Activated CD8-positive, alpha-beta T cell treated with anti-CD3 and anti-CD28 coated beads, Interleukin-2, amount 10 ng/mL, durations not matched to agents 7 days and 5 days (primary cell): ENCODE data around the gene C10orf53. TPM values are rescaled to one million over a fixed set of nuclear protein-coding genes. Genes with fewer than 3 reads are reported as not detected.

Source experiments
- ATAC-seq: fragments of 150-1000 bp; cut with Tn5 transposase; one replicate; pipeline ENCODE4 v1.10.0; 2021; ENCODE audit warnings: moderate library complexity
- CTCF ChIA-PET: fragments of 350-600 bp; sonication (Branson Sonifier 250); formaldehyde crosslinking; loops from one replicate; lab custom pipeline; 2021; ENCODE audit warnings: antibody characterized with exemption; lab: Charles Lee
- POLR2A ChIA-PET: fragments of 350-600 bp; sonication (Branson Sonifier 250); formaldehyde crosslinking; loops from one replicate; lab custom pipeline; 2021; ENCODE audit warnings: antibody characterized with exemption; lab: Charles Lee
- DNase-seq: peaks from one replicate; pipeline ENCODE4 v3.0.0-alpha.2; 2020
- H3K27ac Mint-ChIP-seq: one replicate; pipeline ENCODE4 v1.8.0; 2021; ENCODE audit warnings: mild to moderate bottlenecking, mixed read lengths
- H3K27me3 Mint-ChIP-seq: one replicate; pipeline ENCODE4 v1.8.0; 2021; ENCODE audit warnings: low read depth, mixed read lengths
- H3K36me3 Mint-ChIP-seq: one replicate; pipeline ENCODE4 v1.8.0; 2021; ENCODE audit warnings: low read depth, mixed read lengths
- H3K4me1 Mint-ChIP-seq: one replicate; pipeline ENCODE4 v1.8.0; 2021; ENCODE audit warnings: low read depth, mixed read lengths
- H3K4me3 Mint-ChIP-seq: one replicate; pipeline ENCODE4 v1.8.0; 2021; ENCODE audit warnings: mild to moderate bottlenecking, mixed read lengths
- H3K9me3 Mint-ChIP-seq: one replicate; pipeline ENCODE4 v1.8.0; 2022; ENCODE audit warnings: mixed read lengths; ENCODE audit not compliant: insufficient read depth
- total RNA-seq, 2 experiments: library from RNA; stranded (reverse); gene quantifications; one replicate each; pipeline ENCODE4 v1.2.3, GENCODE V29; 2021

C10orf53 gene
- total RNA-seq, 2 experiments from 2014 or later = not detected

DNA sequence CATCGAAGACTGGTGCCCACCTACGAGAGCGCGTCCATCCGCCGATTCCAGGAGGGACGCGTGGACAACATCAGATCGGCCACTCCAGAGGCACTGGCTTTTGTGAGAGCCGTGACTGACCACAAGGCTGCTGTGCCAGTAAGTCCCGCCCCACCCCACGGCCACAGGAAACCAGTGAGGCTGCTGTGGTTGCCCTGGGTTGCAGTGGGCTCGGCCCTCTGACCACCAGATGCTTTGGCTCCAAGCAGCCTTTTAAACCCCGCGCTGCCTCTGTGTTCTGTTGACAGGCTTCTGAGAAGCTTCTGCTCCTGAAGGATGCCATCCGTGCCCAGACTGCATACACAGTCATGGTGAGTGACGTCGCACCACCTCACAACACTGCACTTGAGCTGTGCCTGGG, 24.4 kb upstream of the C10orf53 start:
- POLR2A ChIA-PET = no interaction called here
- no peak for ATAC-seq
- DNase-seq = no peak
- peaks cover 9% of the 10 kb centered on the region for H3K9me3 Mint-ChIP-seq
- H3K4me1 Mint-ChIP-seq = peaks cover 5% of the 10 kb centered on the region
- no peak overlapping the region for H3K4me3 Mint-ChIP-seq
- H3K36me3 Mint-ChIP-seq = no peaks in the 10 kb centered on the region
- CTCF ChIA-PET = no interaction called here
- no peak overlapping the region for H3K27ac Mint-ChIP-seq
- peaks cover 9% of the 10 kb centered on the region for H3K27me3 Mint-ChIP-seq

GRCh38 chr10:49656845-49657493, 22.5 kb upstream of the C10orf53 start:
- no peak for DNase-seq
- no peak for ATAC-seq
- CTCF ChIA-PET = no interaction called here
- no peaks in the 10 kb centered on the region for H3K4me1 Mint-ChIP-seq
- no peaks in the 10 kb centered on the region for H3K36me3 Mint-ChIP-seq
- POLR2A ChIA-PET = no interaction called here
- H3K27me3 Mint-ChIP-seq = peaks cover 9% of the 10 kb centered on the region
- H3K9me3 Mint-ChIP-seq = peaks cover 9% of the 10 kb centered on the region
- no peak overlapping the region for H3K4me3 Mint-ChIP-seq
- H3K27ac Mint-ChIP-seq = no peak overlapping the region

DNA sequence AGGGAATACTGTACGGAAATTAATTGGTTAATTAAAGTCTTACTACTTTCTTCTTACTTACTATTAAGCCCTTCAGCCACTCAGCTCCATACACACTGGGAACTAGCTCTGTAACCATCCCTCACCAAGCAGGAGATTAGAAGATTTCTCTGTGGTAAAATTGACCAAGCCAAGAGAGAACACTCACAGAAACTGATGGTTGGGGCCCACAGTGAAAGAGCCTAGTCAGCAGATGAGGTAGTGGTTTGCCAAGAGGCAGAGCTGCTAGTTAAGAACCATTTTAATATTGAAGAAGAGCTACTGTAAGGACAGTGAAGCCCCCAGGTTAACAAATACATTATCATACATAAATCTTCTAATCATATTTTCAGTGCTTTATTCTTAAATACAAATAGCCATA, 21.8 kb upstream of the C10orf53 start:
- H3K4me3 Mint-ChIP-seq = no peak overlapping the region
- ChIA-PET CTCF (no interaction called here), POLR2A (no interaction called here)
- H3K27ac Mint-ChIP-seq = no peak overlapping the region
- H3K9me3 Mint-ChIP-seq = peaks cover 9% of the 10 kb centered on the region
- H3K4me1 Mint-ChIP-seq = no peaks in the 10 kb centered on the region
- peaks cover 9% of the 10 kb centered on the region for H3K27me3 Mint-ChIP-seq
- no peak for ATAC-seq
- no peak for DNase-seq
- H3K36me3 Mint-ChIP-seq = no peaks in the 10 kb centered on the region

DNA sequence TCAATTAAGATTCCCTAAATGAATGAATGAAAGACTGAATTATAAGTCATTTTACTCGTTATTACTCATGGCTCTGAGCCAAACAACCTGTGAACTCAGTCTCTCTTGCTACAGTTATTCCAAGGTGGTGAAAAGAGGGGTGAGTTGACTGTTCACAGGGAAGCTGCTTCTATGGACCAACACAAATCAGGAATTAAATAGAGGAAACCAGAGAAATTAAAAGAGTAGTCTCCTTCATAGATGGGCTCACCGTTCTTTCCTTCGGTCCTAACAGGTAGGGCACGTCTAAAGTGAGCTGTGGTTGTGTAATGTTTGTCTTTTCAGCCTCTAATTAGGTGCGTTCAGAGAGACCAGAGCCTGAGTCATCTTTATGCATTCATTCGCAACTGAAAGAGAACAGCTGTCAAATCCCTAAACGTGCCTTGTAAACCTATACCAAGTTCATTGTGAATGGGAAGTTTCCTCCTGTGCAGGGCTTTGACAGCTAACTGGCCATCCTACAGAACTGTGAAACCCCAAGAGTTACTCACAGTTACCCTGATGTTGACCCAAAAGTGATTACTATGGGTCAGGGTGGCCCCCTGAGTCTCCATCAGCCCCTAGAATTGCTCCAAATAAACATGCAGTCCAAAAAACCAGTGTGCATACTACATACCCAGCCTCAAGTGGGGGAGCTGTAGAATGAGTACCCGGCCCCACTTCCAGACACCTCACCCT, 18.2 kb upstream of the C10orf53 start:
- no peak overlapping the region for H3K27ac Mint-ChIP-seq
- H3K27me3 Mint-ChIP-seq = peaks cover 6% of the 10 kb centered on the region
- ATAC-seq (no peak), DNase-seq (no peak)
- no peaks in the 10 kb centered on the region for H3K4me1 Mint-ChIP-seq
- no peaks in the 10 kb centered on the region for H3K36me3 Mint-ChIP-seq
- no peak overlapping the region for H3K4me3 Mint-ChIP-seq
- POLR2A ChIA-PET = no interaction called here
- peaks cover 9% of the 10 kb centered on the region for H3K9me3 Mint-ChIP-seq
- CTCF ChIA-PET = no interaction called here

GRCh38 chr10:49662169-49662830, 17.2 kb upstream of the C10orf53 start:
- peaks cover 9% of the 10 kb centered on the region for H3K9me3 Mint-ChIP-seq
- no peaks in the 10 kb centered on the region for H3K4me1 Mint-ChIP-seq
- ChIA-PET CTCF (no interaction called here), POLR2A (no interaction called here)
- H3K36me3 Mint-ChIP-seq = no peaks in the 10 kb centered on the region
- H3K4me3 Mint-ChIP-seq = no peak overlapping the region
- no peak for DNase-seq
- H3K27me3 Mint-ChIP-seq = peaks cover 12% of the 10 kb centered on the region
- H3K27ac Mint-ChIP-seq = no peak overlapping the region
- ATAC-seq = no peak

GRCh38 chr10:49663596-49663995, 15.9 kb upstream of the C10orf53 start:
- Mint-ChIP-seq H3K9me3 (peaks cover 8% of the 10 kb centered on the region), H3K27me3 (peaks cover 20% of the 10 kb centered on the region)
- no peak for ATAC-seq

DNA sequence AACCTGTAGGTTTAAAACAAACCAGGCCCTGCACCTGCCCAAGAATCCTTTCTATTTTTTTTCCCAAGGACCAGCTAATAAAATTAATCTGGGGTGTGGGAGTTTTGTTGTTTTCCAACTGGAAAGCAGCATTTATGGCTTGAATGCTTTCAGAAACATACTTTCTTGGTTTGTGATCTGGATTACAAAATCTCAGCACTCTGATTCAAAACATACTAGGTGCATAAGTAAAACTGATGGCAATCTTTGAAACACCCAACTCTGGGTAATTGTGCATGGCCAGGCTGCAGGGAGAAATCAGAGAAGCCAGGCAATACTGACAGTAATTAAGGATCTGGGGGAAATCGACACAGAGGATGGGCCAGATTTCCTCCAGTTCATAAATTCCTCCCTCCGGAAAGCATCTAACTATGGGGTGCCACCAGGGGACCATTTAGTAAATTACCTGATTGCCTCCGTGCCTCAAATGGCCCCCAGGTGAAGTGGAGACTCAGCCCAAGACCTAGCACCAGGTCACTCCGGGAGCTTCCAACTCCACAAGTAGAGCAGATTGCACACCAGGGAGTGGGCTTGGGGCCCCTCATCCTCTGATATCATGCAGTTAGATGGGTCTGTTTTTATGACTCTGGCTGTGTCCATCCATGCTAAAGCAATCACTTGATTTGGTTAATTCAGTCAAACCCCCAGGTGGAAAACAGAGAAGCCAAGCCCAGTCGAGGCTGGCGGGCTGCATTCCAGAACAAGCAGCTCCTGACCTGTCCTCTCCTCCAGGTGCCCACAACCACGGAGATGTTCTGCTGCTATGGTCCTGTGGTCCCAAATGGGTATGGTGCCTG, 15.2 kb upstream of the C10orf53 start:
- Mint-ChIP-seq H3K36me3 (no peaks in the 10 kb centered on the region), H3K27ac (no peak overlapping the region), H3K9me3 (peaks cover 2% of the 10 kb centered on the region), H3K27me3 (peaks cover 26% of the 10 kb centered on the region), H3K4me3 (no peak overlapping the region), H3K4me1 (no peaks in the 10 kb centered on the region)
- DNase-seq (no peak), ATAC-seq (no peak)
- CTCF ChIA-PET = no interaction called here
- POLR2A ChIA-PET = no interaction called here

More at GRCh38 chr10:49663596-49663995, 15.9 kb upstream of the C10orf53 start:
- ChIA-PET POLR2A (no interaction called here), CTCF (no interaction called here)
- H3K27ac Mint-ChIP-seq = no peak overlapping the region
- no peaks in the 10 kb centered on the region for H3K36me3 Mint-ChIP-seq
- H3K4me3 Mint-ChIP-seq = no peak overlapping the region
- H3K4me1 Mint-ChIP-seq = no peaks in the 10 kb centered on the region
- no peak for DNase-seq

GRCh38 chr10:49664842-49665355, 14.6 kb upstream of the C10orf53 start:
- POLR2A ChIA-PET = no interaction called here
- Mint-ChIP-seq H3K36me3 (no peaks in the 10 kb centered on the region), H3K9me3 (no peaks in the 10 kb centered on the region), H3K27ac (no peak overlapping the region), H3K4me3 (no peak overlapping the region), H3K4me1 (no peaks in the 10 kb centered on the region), H3K27me3 (peaks cover 30% of the 10 kb centered on the region)
- ATAC-seq (no peak), DNase-seq (no peak)
- CTCF ChIA-PET = no interaction called here

GRCh38 chr10:49666054-49666615, 13.3 kb upstream of the C10orf53 start:
- DNase-seq (no peak), ATAC-seq (no peak)
- H3K4me1 Mint-ChIP-seq = no peaks in the 10 kb centered on the region
- POLR2A ChIA-PET = no interaction called here
- no peaks in the 10 kb centered on the region for H3K9me3 Mint-ChIP-seq
- H3K36me3 Mint-ChIP-seq = no peaks in the 10 kb centered on the region
- H3K4me3 Mint-ChIP-seq = no peak overlapping the region
- CTCF ChIA-PET = no interaction called here
- peaks cover 37% of the 10 kb centered on the region for H3K27me3 Mint-ChIP-seq
- no peak overlapping the region for H3K27ac Mint-ChIP-seq

GRCh38 chr10:49666685-49667084, 12.8 kb upstream of the C10orf53 start:
- Mint-ChIP-seq H3K9me3 (no peaks in the 10 kb centered on the region), H3K27ac (no peak overlapping the region), H3K27me3 (peaks cover 42% of the 10 kb centered on the region), H3K4me1 (no peaks in the 10 kb centered on the region), H3K4me3 (no peak overlapping the region), H3K36me3 (no peaks in the 10 kb centered on the region)
- ATAC-seq (no peak), DNase-seq (no peak)
- ChIA-PET POLR2A (interaction anchor here (0.6 kb wide), 1 partner anchor 143 kb away, joined by 3 read pairs; no protein-coding TSS in a partner anchor), CTCF (no interaction called here)

GRCh38 chr10:49667991-49668390, 11.5 kb upstream of the C10orf53 start:
- Mint-ChIP-seq H3K36me3 (no peaks in the 10 kb centered on the region), H3K9me3 (no peaks in the 10 kb centered on the region), H3K27ac (no peak overlapping the region), H3K4me1 (no peaks in the 10 kb centered on the region), H3K4me3 (no peak overlapping the region), H3K27me3 (peaks cover 47% of the 10 kb centered on the region)
- DNase-seq (no peak), ATAC-seq (no peak)
- POLR2A ChIA-PET = no interaction called here
- CTCF ChIA-PET = no interaction called here
